ENCODE data around the gene MFSD8.
"Not testable (repeated sequence)": the region's sequence is repeated elsewhere in the genome, so short reads cannot be mapped to it uniquely, and the experiment has no call there.

GRCh38 chr4:127963633-127964398 is 1.2 kb downstream of the MFSD8 start:
- TF ChIP-seq EZH2phosphoT487 (IDR thresholded peaks at IDR 0.05; ENCODE audit: borderline replicate concordance, low read length); CTCF (IDR thresholded peaks at IDR 0.05; ENCODE audit: low read depth, low read length, poor library complexity, severe bottlenecking): not testable (repeated sequence)

Measured in DOHH2 (cell line).